Hippocampal formation (tissue), 2 donors: ENCODE measurements around the gene RFC2.

ENCODE experiments used
- DNase-seq, 2 donors: peaks; one replicate each; lab custom pipeline; 2025; lab: John Stamatoyannopoulos, UW

RFC2 gene

GRCh38 chr7:74190259-74190658 is 63.9 kb downstream of the RFC2 start:
- DNase-seq, result no peak

DNA sequence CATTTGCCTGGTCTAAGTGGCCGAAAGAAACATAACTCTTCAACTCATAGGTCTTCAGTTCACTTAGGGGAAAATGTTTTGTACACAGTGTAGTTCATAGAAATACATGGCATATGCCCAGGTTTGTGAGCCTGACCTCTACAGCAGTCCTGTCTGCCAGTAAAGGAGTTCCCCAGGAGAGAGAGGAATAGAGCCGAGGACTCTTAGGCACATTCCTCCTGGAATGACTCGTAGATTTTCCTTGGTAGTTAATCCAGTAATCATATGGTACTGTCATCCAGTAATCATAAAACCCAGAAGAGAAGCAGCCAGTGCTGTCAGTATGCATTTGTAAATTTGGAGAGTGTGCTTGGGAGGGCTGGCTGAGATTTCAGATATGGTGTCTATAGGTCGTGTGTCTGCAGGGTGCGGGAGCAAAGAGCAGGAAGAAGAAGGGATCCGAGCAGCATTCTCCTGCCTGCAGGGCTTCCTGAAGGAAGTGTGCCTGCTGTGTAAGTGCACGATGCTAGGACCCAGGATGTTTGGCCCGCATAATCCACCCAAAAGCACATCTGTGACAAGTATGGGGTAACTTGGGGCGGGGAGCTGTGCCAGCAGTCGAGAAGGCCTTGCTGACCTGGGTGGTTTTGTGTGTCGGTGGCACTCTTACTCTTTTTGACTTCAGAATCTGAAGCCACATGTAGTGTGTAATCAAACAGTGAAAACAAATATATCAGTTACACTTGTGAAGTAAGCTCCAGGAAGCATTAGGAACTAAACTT is 66.1 kb downstream of the RFC2 start:
- no peak for DNase-seq

GRCh38 chr7:74185636-74186035 is 68.6 kb downstream of the RFC2 start:
- DNase-seq, result no peak

DNA sequence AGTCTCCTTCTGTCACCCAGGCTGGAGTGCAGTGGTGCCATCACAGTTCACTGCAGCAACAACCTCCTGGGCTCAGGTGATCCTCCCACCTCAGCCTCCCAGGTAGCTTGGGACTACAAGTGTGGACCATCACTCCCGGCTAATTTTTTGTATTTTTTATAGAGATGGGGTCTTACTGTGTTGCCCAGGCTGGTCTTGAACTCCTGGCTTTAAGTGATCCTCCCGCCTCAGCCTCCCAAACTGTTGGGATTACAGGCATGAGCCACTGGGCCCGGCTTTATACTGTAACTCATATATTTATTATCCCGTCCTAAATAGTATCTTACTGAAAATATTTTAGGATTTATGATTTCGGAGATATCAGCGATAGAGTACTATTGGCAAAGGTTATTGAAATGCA is 69.2 kb downstream of the RFC2 start:
- no peak for DNase-seq

GRCh38 chr7:74183653-74184450 is 70.3 kb downstream of the RFC2 start:
- DNase-seq, result no peak

GRCh38 chr7:74183142-74183541 is 71.1 kb downstream of the RFC2 start:
- DNase-seq, result no peak

DNA sequence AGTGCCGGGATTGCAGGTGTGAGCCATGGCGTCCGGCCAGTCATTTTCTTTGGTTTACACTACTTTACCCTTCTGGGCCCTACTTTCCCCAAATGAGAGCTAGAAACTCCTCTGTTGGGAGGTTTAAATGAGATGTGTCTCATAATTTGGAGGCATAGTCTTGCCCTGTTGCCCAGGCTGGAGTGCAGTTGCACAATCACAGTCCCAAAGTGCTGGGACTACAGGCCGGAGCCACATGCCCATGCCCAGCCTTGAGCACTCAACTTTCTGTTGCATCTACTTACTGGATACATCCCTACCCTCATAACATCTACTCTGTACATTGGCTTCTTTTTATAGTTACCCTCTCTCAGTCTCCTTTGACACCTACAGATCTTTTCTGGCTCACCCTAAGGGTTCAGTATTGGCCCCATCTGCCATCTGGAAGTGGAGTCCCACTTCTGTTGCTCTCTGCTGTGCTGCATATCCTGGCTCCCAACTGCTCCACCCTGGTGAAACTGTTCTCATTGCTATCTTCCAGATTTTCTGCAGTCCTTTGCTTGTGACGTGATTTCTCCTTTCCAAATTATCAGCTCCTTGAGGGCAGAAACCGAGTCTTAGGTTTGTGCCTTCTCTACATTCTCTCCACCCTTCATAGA is 71.6 kb downstream of the RFC2 start:
- no peak for DNase-seq

- DNase-seq, result no peak
Observed at GRCh38 chr7:74181821-74182220, 72.4 kb downstream of the RFC2 start.
